Measurements from ENCODE around the gene PRXL2B. TPM values are rescaled to one million over a fixed set of nuclear protein-coding genes. Genes with fewer than 3 reads are reported as not detected.
A peak's percentile ranks its signal among the peaks of the same experiment; 100 is the strongest.

The PRXL2B gene
- total RNA-seq, 1 experiment from 2014 or later = 40.7 TPM

DNA sequence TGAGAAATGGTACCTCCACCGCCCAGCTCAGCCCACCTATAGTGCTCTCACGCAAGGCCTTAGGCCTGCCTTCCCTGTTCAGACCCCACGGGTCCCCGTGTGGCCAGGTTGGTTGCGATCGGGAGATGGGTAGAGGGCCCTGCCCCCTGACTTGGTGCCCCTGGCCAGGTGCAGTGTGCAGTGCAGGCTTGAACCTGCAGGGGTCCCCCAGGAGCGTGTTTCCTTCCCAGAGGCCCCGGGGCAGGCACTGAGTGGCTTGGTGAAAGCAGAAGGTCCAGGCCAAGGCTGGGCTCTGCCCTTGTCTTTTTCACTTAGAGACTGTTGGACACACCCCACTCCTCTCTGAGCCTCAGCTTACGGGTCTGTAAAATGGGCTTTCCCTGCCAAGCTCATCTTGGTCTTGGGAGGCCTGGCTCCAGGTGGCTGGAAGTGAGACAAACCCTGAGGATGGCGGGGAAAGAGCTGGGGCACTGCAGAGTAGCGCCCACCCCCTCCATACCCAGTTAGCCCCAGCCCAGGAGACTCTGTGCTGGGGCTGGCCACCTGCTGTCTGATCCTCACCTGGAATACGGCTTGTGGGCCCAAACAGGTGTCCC, 47.2 kb upstream of the PRXL2B start:
- Mint-ChIP-seq H3K27ac (no peak overlapping the region), H3K4me1 (peaks cover 7 to 27% of the 10 kb centered on the region in 2 experiments), H3K4me3 (no peak overlapping the region), H3K27me3 (ENCODE audit: low read depth) (peaks cover 72% of the 10 kb centered on the region), H3K36me3 (ENCODE audit: insufficient read depth in 1 of 3, low read depth in 3 of 3) (no peaks in the 10 kb centered on the region), H3K9me3 (peaks cover 0 to 3% of the 10 kb centered on the region in 2 experiments; a peak in 2 of 5 replicates)
- H3K4ac ChIP-seq (ENCODE audit: low read depth, low read length) = no peak overlapping the region
- H4K5ac ChIP-seq (ENCODE audit: insufficient read length, low read depth, low read length) = no peak overlapping the region
- no peak overlapping the region for H3K14ac ChIP-seq (ENCODE audit: insufficient read depth, low read length)
- no peak overlapping the region for H2BK15ac ChIP-seq (ENCODE audit: low read depth, low read length)
- peaks cover 3% of the 10 kb centered on the region for H4K20me1 ChIP-seq (ENCODE audit: control insufficient read depth, insufficient read depth, insufficient read length)
- no peak overlapping the region for H2AK5ac ChIP-seq (ENCODE audit: insufficient read length, low read length)
- no peak overlapping the region for H2BK5ac ChIP-seq (ENCODE audit: insufficient read length, low read length)
- no peaks in the 10 kb centered on the region for H3K4me1 ChIP-seq (ENCODE audit: insufficient read depth, low read length)
- H2BK120ac ChIP-seq (ENCODE audit: low read depth, low read length, poor library complexity, severe bottlenecking) = no peak overlapping the region
- H3T11ph ChIP-seq (ENCODE audit: low read length) = no peak overlapping the region
- H3K23me2 ChIP-seq (ENCODE audit: insufficient read length, low read depth, low read length, poor library complexity, severe bottlenecking) = no peaks in the 10 kb centered on the region
- H4K91ac ChIP-seq (ENCODE audit: insufficient read length, low read depth, low read length) = no peak overlapping the region
- H3K9me3 ChIP-seq (ENCODE audit: control insufficient read depth, low read depth, low read length) = no peaks in the 10 kb centered on the region
- H3K4me2 ChIP-seq (ENCODE audit: insufficient read depth, insufficient read length, low read length) = no peak overlapping the region
- H3K79me1 ChIP-seq (ENCODE audit: insufficient read depth, low read depth, low read length, poor library complexity, severe bottlenecking) = no peaks in the 10 kb centered on the region
- no peak overlapping the region for H3K56ac ChIP-seq (ENCODE audit: insufficient read length, low read depth, low read length)
- H3K23ac ChIP-seq (ENCODE audit: insufficient read length, low read depth, low read length) = no peak overlapping the region
- no peak overlapping the region for H3K27ac ChIP-seq (ENCODE audit: insufficient read length, low read depth, low read length)
- H3K27me3 ChIP-seq (ENCODE audit: insufficient read depth, low read length) = no peaks in the 10 kb centered on the region; the same call in 1 of the 2 replicates
- H3K9ac ChIP-seq (ENCODE audit: extremely low read depth, insufficient read length, low read length) = no peak overlapping the region
- no peak overlapping the region for H3K18ac ChIP-seq (ENCODE audit: insufficient read length, low read depth, low read length)
- TF ChIP-seq, protein P1, sequence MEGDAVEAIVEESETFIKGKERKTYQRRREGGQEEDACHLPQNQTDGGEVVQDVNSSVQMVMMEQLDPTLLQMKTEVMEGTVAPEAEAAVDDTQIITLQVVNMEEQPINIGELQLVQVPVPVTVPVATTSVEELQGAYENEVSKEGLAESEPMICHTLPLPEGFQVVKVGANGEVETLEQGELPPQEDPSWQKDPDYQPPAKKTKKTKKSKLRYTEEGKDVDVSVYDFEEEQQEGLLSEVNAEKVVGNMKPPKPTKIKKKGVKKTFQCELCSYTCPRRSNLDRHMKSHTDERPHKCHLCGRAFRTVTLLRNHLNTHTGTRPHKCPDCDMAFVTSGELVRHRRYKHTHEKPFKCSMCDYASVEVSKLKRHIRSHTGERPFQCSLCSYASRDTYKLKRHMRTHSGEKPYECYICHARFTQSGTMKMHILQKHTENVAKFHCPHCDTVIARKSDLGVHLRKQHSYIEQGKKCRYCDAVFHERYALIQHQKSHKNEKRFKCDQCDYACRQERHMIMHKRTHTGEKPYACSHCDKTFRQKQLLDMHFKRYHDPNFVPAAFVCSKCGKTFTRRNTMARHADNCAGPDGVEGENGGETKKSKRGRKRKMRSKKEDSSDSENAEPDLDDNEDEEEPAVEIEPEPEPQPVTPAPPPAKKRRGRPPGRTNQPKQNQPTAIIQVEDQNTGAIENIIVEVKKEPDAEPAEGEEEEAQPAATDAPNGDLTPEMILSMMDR (conservative IDR thresholded peaks at IDR 0.05) = peak; percentile 71
- no peak overlapping the region for H4K8ac ChIP-seq (replicated peaks; ENCODE audit: insufficient read length, low read depth, low read length)
- peak; percentile 79 for DNase-seq
- no peak overlapping the region for H2BK12ac ChIP-seq (ENCODE audit: insufficient read length, low read depth, low read length)
- H2BK20ac ChIP-seq (ENCODE audit: low read depth, low read length, poor library complexity, severe bottlenecking) = no peak overlapping the region
- H3K79me2 ChIP-seq (ENCODE audit: insufficient read depth, low read length) = no peaks in the 10 kb centered on the region
- no peak overlapping the region for H2AFZ ChIP-seq (ENCODE audit: low read length)
- no CpG with 5 or more reads among the region's 12 CpGs for whole genome bisulfite sequencing (ENCODE audit: extremely low coverage, insufficient read length, low lambda C conversion rate)
